DMS79 treated with DMSO at 0.1 percent for 48 hours (cell line): Measurements from ENCODE around the gene ISG20L2.

Experiments used
- DNase-seq: peaks from one replicate; lab custom pipeline; 2025; lab: John Stamatoyannopoulos, UW

ISG20L2 gene

GRCh38 chr1:156706657-156707416 lies 21.7 kb downstream of the ISG20L2 start:
- DNase-seq = peak; percentile 63

DNA sequence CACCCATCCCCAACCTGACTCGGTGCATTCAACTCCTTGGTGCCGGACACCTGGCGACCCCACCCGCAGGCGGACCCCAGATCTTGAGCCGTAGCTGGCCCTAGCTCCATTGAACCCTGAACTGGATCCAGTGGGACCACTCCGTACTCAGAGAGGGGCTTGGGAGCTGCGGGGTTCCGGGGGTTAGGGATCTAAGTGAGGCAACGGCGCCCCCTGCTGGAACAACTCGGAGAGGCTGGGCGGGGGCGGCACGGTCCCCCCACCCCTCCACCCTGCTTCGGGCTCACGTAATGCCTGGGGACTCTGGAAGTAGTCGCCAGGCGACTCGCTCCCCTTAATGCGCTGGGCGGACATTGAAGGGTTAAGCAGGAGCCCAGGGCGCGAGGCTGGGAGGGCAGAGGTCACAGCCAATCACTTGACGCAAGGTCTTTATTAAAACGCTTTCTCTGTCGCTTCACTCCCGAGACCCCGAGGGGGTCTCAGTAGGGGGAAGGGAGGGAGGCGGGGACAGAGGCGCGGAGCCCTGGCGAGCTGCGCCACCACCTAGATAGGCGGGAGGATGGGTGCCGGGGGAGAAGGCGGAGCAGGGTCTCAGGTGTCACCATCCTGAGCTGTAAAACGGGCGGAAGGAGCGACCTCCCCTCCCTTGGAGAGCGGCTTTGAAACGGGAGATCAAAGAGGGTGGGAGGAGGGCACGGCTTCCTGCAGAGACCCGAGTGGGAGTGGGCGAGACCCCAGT lies 22.5 kb downstream of the ISG20L2 start:
- peak; percentile 82 for DNase-seq

DNA sequence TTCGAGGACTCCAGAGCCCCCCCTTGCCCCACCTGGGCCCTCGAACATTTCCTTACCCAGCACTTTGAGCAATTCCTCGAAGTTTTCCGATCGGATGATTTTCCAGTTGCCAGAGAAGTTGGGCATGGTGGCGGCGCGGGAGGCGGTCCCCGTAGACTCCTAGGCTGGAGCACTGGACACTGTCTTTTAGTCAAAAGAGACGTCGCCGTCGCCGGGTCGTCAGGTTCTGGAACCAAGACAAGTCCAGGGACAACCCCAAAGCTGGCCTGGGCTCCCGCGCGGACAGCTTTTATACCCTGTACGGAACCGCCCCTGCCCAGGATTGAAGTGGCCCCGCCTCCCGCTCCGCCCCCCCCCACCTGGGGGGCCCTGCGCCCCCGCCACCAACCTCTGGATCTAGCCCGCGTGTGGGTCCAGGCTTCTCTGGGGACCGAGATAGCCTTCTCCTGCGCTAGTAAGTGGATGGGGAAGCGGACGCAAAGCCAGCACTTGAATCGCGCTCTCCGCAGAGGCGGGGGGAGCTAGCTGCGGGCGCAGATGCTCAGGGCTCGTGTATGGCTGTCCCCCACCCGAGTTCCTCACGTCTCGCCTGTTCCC lies 23.1 kb downstream of the ISG20L2 start, which contains the start of gene CRABP2:
CRABP2 (minus strand) TSS at position 263 of the 597 bp plus-strand sequence; CDS start at position 126, 137 bp downstream.
- DNase-seq = peak; percentile 82

DNA sequence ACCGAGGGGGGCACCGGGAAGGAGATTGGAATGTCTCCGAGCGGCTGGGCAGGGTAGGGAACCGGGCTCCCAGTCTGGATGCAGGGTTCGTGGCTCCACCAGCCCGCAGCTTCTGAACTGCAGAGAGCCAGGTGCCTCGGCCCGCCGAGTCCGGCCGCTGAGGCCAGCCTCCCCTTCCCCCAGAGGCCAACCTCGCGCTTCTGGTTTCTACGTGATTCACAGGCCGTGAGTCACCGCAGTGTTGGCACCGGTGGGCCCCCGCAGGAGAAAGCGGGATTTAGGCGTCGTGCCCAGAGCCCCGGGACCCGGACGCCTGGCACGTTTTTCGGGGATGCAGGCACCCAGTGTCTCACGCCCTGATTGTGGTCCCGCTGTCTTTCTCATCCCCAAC lies 23.6 kb downstream of the ISG20L2 start:
- DNase-seq = peak; percentile 51

GRCh38 chr1:156704166-156704711 lies 24.3 kb downstream of the ISG20L2 start:
- peak; percentile 31 for DNase-seq

DNA sequence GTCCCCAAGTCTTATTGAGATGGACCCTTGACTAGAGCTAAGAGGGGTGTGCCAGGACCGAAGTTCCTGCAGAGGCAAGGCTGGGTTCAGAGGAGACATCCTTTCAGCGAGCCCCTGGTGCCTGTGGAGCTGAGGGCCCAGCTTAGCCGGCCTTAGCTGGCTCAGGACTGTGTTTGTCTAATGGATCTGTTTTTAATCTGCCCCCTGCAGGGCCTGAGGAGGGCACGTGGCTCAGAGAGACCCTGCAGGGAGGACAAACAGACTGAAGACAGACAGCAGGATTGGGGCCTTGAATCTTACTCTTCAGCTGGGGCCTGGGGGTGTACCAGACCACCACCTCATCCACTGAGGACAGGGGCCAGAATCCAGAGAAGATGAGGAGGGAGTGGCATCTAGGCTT lies 24.8 kb downstream of the ISG20L2 start:
- DNase-seq = peak; percentile 42

- peak; percentile 42 for DNase-seq
Measured at GRCh38 chr1:156703336-156703735, 25.2 kb downstream of the ISG20L2 start.

DNA sequence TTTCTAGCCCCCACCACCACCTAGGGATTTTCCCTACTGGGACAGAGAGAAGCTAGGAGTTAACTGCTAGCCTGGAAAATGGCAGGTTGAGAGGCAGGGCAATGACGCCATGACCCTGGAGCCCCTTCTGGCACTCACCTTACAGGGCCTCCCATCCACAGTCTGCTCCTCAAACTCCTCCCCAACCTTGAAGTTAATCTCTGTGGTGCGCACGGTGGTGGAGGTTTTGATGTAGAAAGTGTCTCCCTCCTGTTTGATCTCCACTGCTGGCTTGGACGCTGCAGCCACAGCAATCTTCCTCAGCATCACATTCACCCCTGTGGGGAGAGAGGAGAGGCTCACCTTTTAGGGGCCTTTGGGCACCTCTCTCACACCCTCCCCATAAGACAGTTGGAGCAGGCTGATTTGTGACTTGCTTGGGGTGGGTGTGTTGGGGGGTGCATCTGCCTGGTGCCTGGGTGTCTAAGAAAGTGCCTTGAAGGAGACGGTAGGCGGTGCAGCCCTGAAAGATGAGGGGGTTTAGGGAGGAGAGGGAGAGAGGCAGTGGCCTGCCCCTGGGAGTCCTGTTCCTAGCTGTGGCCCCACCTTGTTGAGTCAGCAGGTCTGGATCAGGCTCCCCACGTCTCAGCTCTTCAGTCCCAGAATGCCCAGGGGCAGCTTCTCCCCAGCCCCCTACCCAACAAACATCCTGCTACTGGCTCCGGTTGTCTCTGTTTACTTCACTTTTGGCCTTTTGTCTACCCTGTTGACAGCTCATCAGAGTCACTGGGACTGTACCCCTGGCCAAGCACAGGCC lies 27.6 kb downstream of the ISG20L2 start:
- no peak for DNase-seq

DNA sequence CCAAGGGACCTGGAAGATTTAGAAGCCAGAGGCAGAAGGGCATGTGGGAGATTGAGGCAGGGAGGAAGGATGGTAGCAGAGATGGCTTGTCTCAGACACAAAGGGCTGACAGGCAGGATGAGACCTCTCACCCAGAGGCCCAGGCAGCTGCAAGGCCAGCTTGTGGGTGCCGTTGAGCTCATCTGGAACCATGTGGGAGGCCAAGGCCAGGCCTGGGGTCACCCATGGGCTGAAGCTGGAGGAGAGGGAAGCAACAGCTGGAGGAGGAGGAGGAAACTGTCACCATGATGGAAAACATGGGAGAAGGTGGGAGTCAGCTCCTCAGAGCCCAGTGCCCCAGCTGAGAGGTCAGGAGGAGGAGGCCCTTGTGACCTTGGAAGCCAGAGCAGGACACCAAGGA lies 29.6 kb downstream of the ISG20L2 start:
- DNase-seq = no peak

DNA sequence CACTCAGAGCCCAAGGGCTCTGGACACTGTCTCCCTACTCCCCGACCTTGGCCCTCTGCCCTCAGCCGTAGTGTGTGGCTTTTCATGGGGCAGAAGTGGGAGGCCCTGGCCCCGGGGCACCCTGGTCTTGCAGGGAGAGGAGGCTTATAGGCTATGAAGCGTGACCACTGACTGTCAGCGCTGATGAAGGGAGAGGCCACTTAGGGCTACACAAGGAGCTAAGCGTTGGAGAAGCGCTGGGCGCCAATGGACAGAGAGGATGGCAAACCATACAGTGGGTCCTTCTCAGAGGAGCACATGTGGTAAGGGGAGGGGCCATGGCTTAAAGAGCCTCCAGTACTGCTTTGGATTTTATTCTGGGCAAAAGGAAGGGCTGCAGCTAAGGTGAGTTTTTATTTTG lies 31.1 kb downstream of the ISG20L2 start:
- DNase-seq = peak; percentile 77

DNA sequence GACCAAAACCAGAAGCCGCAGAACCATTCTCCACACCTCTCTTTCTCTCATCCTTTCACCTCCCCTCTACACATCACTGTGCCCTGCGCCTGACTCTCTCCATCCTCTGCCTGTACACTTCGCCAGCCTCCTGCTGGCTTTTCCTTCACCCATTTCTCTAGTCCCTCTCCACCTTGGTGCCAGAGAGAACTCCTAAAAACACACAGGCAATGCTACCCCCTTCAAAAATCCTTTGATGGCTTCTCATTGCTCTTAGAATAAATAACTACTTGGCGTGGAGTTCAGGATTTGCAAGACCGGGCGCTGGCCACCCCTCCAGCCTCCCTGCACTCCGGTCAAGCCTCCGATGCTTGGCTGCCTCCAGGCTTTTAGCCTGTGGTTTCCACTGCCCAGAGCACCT lies 31.8 kb downstream of the ISG20L2 start:
- peak; percentile 76 for DNase-seq

- no peak for DNase-seq
Measured at GRCh38 chr1:156694690-156694962, 33.9 kb downstream of the ISG20L2 start.

- peak; percentile 27 for DNase-seq
Measured at GRCh38 chr1:156693848-156694689, 34.5 kb downstream of the ISG20L2 start.

DNA sequence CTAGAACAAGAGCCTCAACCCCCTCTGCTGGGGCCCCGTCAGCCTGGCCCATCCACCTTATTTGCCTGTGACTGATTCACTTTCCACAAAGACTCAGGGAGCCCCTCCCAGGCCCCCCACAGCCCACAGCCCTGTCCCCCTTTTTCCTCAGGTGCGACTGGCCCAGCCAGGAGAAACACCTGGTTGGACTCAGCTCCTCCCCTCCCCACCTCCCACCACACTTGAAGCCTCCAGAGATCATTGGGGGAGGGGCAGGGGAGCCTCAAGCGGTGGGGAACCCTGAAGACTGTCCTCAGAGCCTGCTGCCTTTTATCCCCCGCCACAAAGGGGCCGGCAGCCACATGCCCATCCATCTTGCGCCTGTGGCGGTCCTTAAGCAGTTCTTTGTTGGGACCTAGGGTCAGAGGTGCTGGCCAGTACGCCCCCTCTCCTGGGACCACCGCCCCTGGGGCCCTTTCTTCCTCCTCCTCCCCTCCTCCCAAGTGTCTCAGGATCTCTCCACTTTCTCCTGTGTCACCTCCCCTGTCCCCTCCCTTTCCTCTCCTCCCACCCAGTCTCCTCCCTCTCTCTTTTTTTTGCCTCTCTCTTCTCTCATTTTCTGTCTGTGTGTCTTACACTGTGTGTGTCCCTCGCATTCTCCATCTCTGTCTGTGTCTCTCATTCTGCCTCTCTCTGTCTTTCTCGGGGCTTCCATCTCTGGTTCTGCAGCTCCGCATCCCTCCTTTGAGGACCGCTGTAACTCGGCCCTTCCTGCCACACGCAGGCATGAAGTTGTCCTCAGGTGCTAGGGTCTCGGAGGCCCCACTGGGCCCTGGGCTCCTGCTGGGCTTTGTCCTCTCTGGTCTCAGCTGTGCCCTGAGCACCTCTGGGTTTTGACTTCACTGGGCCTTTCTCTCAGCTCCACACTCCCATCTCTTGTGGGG lies 35.4 kb downstream of the ISG20L2 start:
- peak; percentile 78 for DNase-seq

- DNase-seq = peak; percentile 32
Measured at GRCh38 chr1:156692441-156692924, 36.1 kb downstream of the ISG20L2 start.

- peak; percentile 54 for DNase-seq
Measured at GRCh38 chr1:156691665-156692440, 36.7 kb downstream of the ISG20L2 start.

- DNase-seq = no peak
Measured at GRCh38 chr1:156691191-156691590, 37.4 kb downstream of the ISG20L2 start.

GRCh38 chr1:156690675-156691036 lies 37.9 kb downstream of the ISG20L2 start:
- no peak for DNase-seq
